ENCODE results near the gene PCDH11X.
"Not testable (repeated sequence)": the region's sequence is repeated elsewhere in the genome, so short reads cannot be mapped to it uniquely, and the experiment has no call there.

The PCDH11X gene

GRCh38 chrX:91779135-91779534, at the start of gene PCDH11X:
PCDH11X (plus strand) TSS chrX:91779375; CDS start chrX:91835505, 56,130 bp downstream.
- H3K4me3 ChIP-seq (ENCODE audit: low read depth, low read length); H3K36me3 ChIP-seq (replicated peaks); DNase-seq; H3K27me3 ChIP-seq (replicated peaks); H3K27ac ChIP-seq; in situ Hi-C loops (cut with HindIII; ENCODE audit: low pct_ligation_motif_present, low sequenced_read_pairs): not testable (repeated sequence)

DNA sequence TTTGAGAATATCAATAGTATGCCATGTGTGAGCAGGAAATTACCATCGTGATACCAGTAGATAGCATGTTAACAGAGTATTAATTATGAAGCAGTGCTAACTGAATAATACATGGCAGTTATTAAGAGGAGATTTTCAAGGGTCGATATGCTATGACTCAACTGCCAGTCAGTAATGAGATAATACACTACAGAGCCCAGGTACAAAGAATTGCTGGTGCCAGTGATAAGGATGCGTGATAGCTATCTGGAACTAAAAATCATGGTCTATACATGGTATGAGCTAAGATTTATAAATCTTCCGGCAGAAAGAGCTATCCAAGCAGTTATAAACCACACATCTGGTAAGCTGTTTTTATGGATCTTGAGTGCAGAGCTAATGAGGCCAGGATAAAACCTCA, 31.7 kb upstream of the PCDH11X start:
- in situ Hi-C loops (cut with HindIII; ENCODE audit: low pct_ligation_motif_present, low sequenced_read_pairs); DNase-seq; H3K4me3 ChIP-seq (ENCODE audit: low read depth, low read length); H3K27me3 ChIP-seq (replicated peaks); H3K36me3 ChIP-seq (replicated peaks); H3K27ac ChIP-seq: not testable (repeated sequence)

DNA sequence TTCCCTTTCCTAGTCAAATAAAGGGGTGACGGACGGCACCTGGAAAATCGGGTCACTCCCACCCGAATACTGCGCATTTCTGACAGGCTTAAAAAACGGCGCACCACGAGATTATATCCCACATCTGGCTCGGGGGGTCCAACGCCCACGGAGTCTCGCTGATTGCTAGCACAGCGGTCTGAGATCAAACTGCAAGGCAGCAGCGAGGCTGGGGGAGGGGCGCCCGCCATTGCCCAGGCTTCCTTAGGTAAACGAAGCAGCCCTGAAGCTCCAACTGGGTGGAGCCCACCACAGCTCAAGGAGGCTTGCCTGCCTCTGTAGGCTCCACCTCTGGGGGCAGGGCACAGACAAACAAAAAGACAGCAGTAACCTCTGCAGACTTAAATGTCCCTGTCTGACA, 26.2 kb upstream of the PCDH11X start:
- H3K27ac ChIP-seq; H3K36me3 ChIP-seq (replicated peaks); in situ Hi-C loops (cut with HindIII; ENCODE audit: low pct_ligation_motif_present, low sequenced_read_pairs); H3K4me3 ChIP-seq (ENCODE audit: low read depth, low read length); DNase-seq; H3K27me3 ChIP-seq (replicated peaks): not testable (repeated sequence)

- H3K27ac ChIP-seq; H3K27me3 ChIP-seq (replicated peaks); DNase-seq; in situ Hi-C loops (cut with HindIII; ENCODE audit: low pct_ligation_motif_present, low sequenced_read_pairs); H3K4me3 ChIP-seq (ENCODE audit: low read depth, low read length); H3K36me3 ChIP-seq (replicated peaks): not testable (repeated sequence)
Measured at GRCh38 chrX:91770619-91771488, 8.3 kb upstream of the PCDH11X start.

DNA sequence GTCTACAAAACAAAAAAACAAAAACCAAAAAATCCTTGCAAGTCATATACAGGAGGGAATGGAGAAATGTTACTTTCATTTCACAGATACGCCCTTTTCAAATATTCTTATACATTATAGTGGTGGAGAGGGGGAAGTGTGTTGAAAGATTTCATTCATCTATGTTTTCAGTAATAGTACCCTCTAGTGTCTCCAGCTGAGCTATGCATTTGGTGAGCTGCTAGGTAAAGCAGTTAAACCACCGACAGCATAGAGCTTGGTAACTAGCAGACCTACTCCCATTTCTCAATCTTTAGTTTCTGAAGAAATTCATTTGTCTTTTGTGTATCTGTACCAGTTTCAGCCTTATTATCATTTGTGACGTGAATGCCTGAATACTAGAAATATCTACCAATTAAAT, 5.2 kb upstream of the PCDH11X start:
- H3K27me3 ChIP-seq (replicated peaks); H3K36me3 ChIP-seq (replicated peaks); DNase-seq; in situ Hi-C loops (cut with HindIII; ENCODE audit: low pct_ligation_motif_present, low sequenced_read_pairs); H3K4me3 ChIP-seq (ENCODE audit: low read depth, low read length); H3K27ac ChIP-seq: not testable (repeated sequence)

DNA sequence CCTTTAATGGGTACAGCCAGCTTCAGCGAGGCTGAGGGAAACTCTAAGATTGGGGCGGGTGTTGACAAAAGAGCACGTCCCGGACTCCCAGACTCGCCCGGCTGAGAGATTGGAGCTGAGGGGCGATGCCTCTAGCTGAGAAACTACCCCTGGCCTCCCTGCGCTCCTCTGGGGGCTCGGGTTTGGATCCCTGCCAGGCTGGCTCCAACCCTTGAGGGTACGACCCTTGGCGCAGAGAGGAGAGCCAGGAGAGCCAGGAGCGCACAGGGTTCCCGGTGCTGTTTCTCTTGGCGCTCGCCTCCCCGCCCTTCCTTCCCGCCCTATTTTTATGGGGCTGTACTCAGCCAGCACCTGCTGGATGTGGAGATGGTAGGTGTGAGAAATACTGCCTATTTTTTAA, 833 bp downstream of the PCDH11X start:
- in situ Hi-C loops (cut with HindIII; ENCODE audit: low pct_ligation_motif_present, low sequenced_read_pairs); H3K4me3 ChIP-seq (ENCODE audit: low read depth, low read length); H3K27ac ChIP-seq; H3K27me3 ChIP-seq (replicated peaks); DNase-seq; H3K36me3 ChIP-seq (replicated peaks): not testable (repeated sequence)

- H3K27me3 ChIP-seq (replicated peaks); DNase-seq; H3K4me3 ChIP-seq (ENCODE audit: low read depth, low read length); H3K27ac ChIP-seq; H3K36me3 ChIP-seq (replicated peaks); in situ Hi-C loops (cut with HindIII; ENCODE audit: low pct_ligation_motif_present, low sequenced_read_pairs): not testable (repeated sequence)
Measured at GRCh38 chrX:91780698-91781097, 1.5 kb downstream of the PCDH11X start.

GRCh38 chrX:91781553-91782298, 2.6 kb downstream of the PCDH11X start:
- H3K36me3 ChIP-seq (replicated peaks); H3K27ac ChIP-seq; in situ Hi-C loops (cut with HindIII; ENCODE audit: low pct_ligation_motif_present, low sequenced_read_pairs); H3K27me3 ChIP-seq (replicated peaks); H3K4me3 ChIP-seq (ENCODE audit: low read depth, low read length); DNase-seq: not testable (repeated sequence)

DNA sequence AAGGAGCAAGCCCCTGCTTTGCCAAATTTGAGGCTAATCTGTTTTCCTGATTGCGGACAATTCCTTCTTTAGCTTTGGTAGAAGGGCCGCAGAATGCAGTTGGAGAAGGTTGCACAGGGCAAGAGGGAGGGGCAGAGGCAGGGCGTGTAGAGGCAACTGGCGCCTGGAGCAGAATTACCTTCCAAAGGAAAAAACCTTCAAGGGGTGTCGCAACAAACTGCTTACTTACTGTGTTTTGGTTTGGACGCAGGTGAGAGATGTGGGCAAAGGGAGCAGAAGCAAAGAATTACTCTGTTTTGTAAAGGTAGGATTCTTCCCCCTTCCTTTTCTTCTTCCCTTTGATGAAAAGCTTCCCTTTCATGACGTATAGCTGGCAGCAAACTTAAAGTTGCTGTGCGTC, 3.6 kb downstream of the PCDH11X start:
- DNase-seq; H3K4me3 ChIP-seq (ENCODE audit: low read depth, low read length); H3K27me3 ChIP-seq (replicated peaks); in situ Hi-C loops (cut with HindIII; ENCODE audit: low pct_ligation_motif_present, low sequenced_read_pairs); H3K27ac ChIP-seq; H3K36me3 ChIP-seq (replicated peaks): not testable (repeated sequence)

- in situ Hi-C loops (cut with HindIII; ENCODE audit: low pct_ligation_motif_present, low sequenced_read_pairs); H3K4me3 ChIP-seq (ENCODE audit: low read depth, low read length); H3K27me3 ChIP-seq (replicated peaks); H3K27ac ChIP-seq; DNase-seq; H3K36me3 ChIP-seq (replicated peaks): not testable (repeated sequence)
Measured at GRCh38 chrX:91817537-91817936, 38.4 kb downstream of the PCDH11X start.

GRCh38 chrX:91825321-91825720, 46.1 kb downstream of the PCDH11X start:
- H3K36me3 ChIP-seq (replicated peaks); DNase-seq; H3K27me3 ChIP-seq (replicated peaks); H3K4me3 ChIP-seq (ENCODE audit: low read depth, low read length); in situ Hi-C loops (cut with HindIII; ENCODE audit: low pct_ligation_motif_present, low sequenced_read_pairs); H3K27ac ChIP-seq: not testable (repeated sequence)

Data from brain microvascular endothelial cell (primary cell).